Smooth muscle cell (in vitro differentiated cells): ENCODE measurements around the gene MRPS22. TPM values are rescaled to one million over a fixed set of nuclear protein-coding genes. Genes with fewer than 3 reads are reported as not detected.

Source experiments
- DNase-seq: peaks from one replicate; lab custom pipeline; 2025; ENCODE audit not compliant: unreplicated experiment; lab: John Stamatoyannopoulos, UW
- H2AFZ ChIP-seq: fragments of 200-600 bp; sonication (generic); 2 replicates; pipeline ENCODE4 v1.6.0; 2016; ENCODE audit warnings: antibody characterized with exemption, low read depth, mild to moderate bottlenecking
- H3F3A ChIP-seq: fragments of 200-600 bp; sonication (generic); 2 replicates; pipeline ENCODE4 v1.6.0; 2017; ENCODE audit warnings: antibody characterized with exemption, low read depth
- H3K27ac ChIP-seq: fragments of 200-600 bp; sonication (generic); 2 replicates; pipeline ENCODE4 v1.5.1; 2016; ENCODE audit warnings: low read depth, mild to moderate bottlenecking
- H3K27me3 ChIP-seq: fragments of 200-600 bp; sonication (generic); 2 replicates; pipeline ENCODE4 v1.6.1; 2016; ENCODE audit warnings: low read depth, mild to moderate bottlenecking
- H3K36me3 ChIP-seq: fragments of 200-600 bp; sonication (generic); 2 replicates; pipeline ENCODE4 v1.5.1; 2016; ENCODE audit warnings: low read depth
- H3K4me1 ChIP-seq: fragments of 200-600 bp; sonication (generic); 2 replicates; pipeline ENCODE4 v1.5.1; 2016; ENCODE audit warnings: low read depth
- H3K4me2 ChIP-seq: fragments of 200-600 bp; sonication (generic); 2 replicates; pipeline ENCODE4 v1.6.0; 2016; ENCODE audit warnings: mild to moderate bottlenecking
- H3K4me3 ChIP-seq: fragments of 200-600 bp; sonication (generic); 2 replicates; pipeline ENCODE4 v1.5.1; 2016; ENCODE audit warnings: mild to moderate bottlenecking
- H3K79me2 ChIP-seq: fragments of 200-600 bp; sonication (generic); 2 replicates; pipeline ENCODE4 v1.6.0; 2016; ENCODE audit warnings: low read depth, mild to moderate bottlenecking
- H3K9ac ChIP-seq: fragments of 200-600 bp; sonication (generic); 2 replicates; pipeline ENCODE4 v1.6.0; 2016; ENCODE audit warnings: low read depth
- H3K9me3 ChIP-seq: fragments of 200-600 bp; sonication (generic); replicated peaks from 2 replicates; pipeline ENCODE4 v1.5.1; 2016; ENCODE audit warnings: low read depth
- H4K20me1 ChIP-seq: fragments of 200-600 bp; sonication (generic); 2 replicates; pipeline ENCODE4 v1.6.0; 2016; ENCODE audit warnings: low read depth
- WGBS: methylation state at CpG from one replicate; pipeline ENCODE4 v1.1.7; 2016; ENCODE audit warnings: low lambda C conversion rate; 5-methylcytosine and 5-hydroxymethylcytosine counted together
- polyA plus RNA-seq: library from polyadenylated mRNA; unstranded; fragments of >200 nt; fragmentation: Nextera tagmentation; extraction: Ambion mirVana; gene quantifications from 2 replicates; pipeline ENCODE4 v1.2.1, GENCODE V29; 2016
- total RNA-seq: library from RNA; depleted of rRNA; stranded (reverse); fragments of >200 nt; gene quantifications from 2 replicates; pipeline ENCODE4 v1.2.3, GENCODE V29; 2014
- TF ChIP-seq, protein P1 (sequence below): fragments of 200-600 bp; sonication (generic); IDR thresholded peaks from 2 replicates; pipeline ENCODE4 v1.5.1; 2017; ENCODE audit warnings: borderline replicate concordance, mild to moderate bottlenecking, antibody characterized with exemption; ENCODE audit not compliant: insufficient read depth, poor library complexity, severe bottlenecking

Gene MRPS22
- total and polyA plus RNA-seq, 2 experiments from 2014 or later, result 70.5 to 96.0 TPM

DNA sequence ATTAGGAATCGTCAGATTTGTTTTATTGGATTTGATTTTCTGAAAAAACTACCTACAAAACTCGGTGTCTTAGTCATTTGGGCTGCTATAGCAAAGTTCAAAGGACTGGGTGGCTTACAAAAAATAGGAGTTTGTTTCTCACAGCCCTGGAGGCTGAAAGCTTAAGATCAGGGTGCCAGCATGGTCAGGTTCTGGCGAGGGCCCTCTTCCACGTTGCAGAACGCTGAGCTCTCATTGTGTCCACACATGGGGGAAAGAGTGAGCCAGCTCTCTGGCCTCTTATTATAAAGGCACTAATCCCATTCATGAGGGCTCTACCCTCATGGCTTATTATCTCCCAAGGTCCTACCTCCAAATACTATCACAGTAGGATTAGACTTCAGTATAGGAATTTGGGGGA lies 40.6 kb upstream of the MRPS22 start:
- Histone ChIP-seq H3K27me3 (no peaks in the 10 kb centered on the region), H3F3A (peaks cover 11% of the 10 kb centered on the region), H4K20me1 (no peaks in the 10 kb centered on the region), H3K79me2 (no peaks in the 10 kb centered on the region), H3K36me3 (no peaks in the 10 kb centered on the region), H3K4me2 (peak overlapping the region; percentile 64), H3K4me1 (peaks cover 6% of the 10 kb centered on the region), H3K4me3 (no peak overlapping the region), H3K9ac (peak overlapping the region; percentile 83), H2AFZ (no peak overlapping the region), H3K27ac (peak overlapping the region; percentile 94), H3K9me3 (no peaks in the 10 kb centered on the region)
- TF ChIP-seq, protein P1, sequence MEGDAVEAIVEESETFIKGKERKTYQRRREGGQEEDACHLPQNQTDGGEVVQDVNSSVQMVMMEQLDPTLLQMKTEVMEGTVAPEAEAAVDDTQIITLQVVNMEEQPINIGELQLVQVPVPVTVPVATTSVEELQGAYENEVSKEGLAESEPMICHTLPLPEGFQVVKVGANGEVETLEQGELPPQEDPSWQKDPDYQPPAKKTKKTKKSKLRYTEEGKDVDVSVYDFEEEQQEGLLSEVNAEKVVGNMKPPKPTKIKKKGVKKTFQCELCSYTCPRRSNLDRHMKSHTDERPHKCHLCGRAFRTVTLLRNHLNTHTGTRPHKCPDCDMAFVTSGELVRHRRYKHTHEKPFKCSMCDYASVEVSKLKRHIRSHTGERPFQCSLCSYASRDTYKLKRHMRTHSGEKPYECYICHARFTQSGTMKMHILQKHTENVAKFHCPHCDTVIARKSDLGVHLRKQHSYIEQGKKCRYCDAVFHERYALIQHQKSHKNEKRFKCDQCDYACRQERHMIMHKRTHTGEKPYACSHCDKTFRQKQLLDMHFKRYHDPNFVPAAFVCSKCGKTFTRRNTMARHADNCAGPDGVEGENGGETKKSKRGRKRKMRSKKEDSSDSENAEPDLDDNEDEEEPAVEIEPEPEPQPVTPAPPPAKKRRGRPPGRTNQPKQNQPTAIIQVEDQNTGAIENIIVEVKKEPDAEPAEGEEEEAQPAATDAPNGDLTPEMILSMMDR, result no peak
- 91% methylated on average over 5 of the region's 5 CpGs for WGBS
- no peak for DNase-seq

DNA sequence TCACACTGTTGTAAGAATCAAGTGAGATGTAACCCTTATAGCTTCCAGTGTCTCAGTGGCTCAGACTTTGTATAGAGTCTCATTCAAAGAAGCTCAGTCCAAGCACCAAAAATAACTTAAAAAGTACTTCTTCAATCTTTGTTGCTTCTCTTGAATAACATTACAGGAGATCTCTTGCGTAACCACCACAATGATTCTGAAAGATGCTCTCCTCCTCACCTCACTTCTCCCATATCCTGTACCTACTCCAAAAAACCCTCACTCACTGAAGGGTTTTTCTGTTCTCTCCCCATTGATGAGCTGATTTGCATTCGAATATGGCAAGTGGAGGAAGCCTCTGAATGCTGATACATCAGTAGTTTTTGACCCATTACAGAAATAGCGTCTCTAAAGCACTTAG lies 39.4 kb upstream of the MRPS22 start:
- no peak for DNase-seq
- Histone ChIP-seq H3K36me3 (no peaks in the 10 kb centered on the region), H3K9me3 (no peaks in the 10 kb centered on the region), H3K4me3 (no peak overlapping the region), H3F3A (peaks cover 11% of the 10 kb centered on the region), H3K4me1 (peaks cover 6% of the 10 kb centered on the region), H3K79me2 (no peaks in the 10 kb centered on the region), H3K27me3 (no peaks in the 10 kb centered on the region), H3K9ac (no peak overlapping the region), H4K20me1 (no peaks in the 10 kb centered on the region), H3K27ac (no peak overlapping the region), H3K4me2 (no peak overlapping the region), H2AFZ (no peak overlapping the region)
- TF ChIP-seq, protein P1, result no peak
- WGBS, result 86% methylated on average over 3 of the region's 3 CpGs

DNA sequence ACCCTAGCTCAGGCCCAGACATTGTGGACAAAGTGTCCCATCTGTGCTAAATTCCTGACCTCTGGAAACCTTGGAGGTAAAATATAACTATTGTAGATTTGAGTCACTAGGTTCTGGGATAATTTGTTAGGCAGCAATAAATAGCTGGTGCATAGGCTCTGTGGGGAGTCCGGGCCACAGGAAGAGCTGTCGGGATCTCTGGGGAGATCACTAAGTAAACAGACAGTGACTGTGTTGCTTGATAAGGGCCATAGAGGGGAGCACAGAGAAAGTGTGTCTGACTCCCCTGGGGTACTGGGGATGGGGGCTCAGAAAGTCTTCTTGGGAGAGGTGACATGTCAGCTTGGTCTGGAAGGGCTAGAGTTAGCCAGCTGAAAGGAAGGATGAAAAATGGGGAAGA lies 37.7 kb upstream of the MRPS22 start:
- H3F3A ChIP-seq, result peaks cover 8% of the 10 kb centered on the region
- whole genome bisulfite sequencing, result 98% methylated on average over 2 of the region's 2 CpGs
- no peaks in the 10 kb centered on the region for H3K36me3 ChIP-seq
- H3K4me2 ChIP-seq, result no peak overlapping the region
- no peak for DNase-seq
- no peaks in the 10 kb centered on the region for H3K79me2 ChIP-seq
- no peaks in the 10 kb centered on the region for H3K9me3 ChIP-seq
- H3K4me1 ChIP-seq, result peaks cover 9% of the 10 kb centered on the region
- H3K27ac ChIP-seq, result no peak overlapping the region
- no peaks in the 10 kb centered on the region for H3K27me3 ChIP-seq
- TF ChIP-seq, protein P1, result no peak
- no peak overlapping the region for H2AFZ ChIP-seq
- no peak overlapping the region for H3K9ac ChIP-seq
- H4K20me1 ChIP-seq, result no peaks in the 10 kb centered on the region
- H3K4me3 ChIP-seq, result no peak overlapping the region

DNA sequence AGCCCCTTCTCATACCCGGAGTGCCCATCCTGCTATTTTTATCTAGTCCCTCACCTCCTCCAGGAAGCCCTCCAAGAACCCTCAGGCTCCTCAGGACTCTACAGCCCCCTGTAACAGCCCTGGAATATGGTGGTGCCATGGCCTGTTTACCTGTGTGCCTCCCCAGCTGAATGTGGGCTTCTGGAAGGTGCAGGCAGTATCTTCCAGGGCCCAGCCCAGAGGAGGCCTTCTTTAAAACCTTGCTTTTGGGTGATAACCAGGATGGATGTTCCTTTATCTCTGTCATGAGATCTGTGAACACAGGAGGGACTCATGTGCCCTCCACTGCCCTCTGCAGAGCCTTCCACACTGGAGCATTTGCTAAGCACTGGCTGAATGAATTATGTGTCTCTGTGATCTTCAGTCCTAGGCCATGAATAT lies 36.7 kb upstream of the MRPS22 start:
- Histone ChIP-seq H3K9ac (no peak overlapping the region), H3K79me2 (no peaks in the 10 kb centered on the region), H3K4me3 (no peak overlapping the region), H2AFZ (no peak overlapping the region), H4K20me1 (no peaks in the 10 kb centered on the region), H3K27me3 (no peaks in the 10 kb centered on the region), H3K4me2 (no peak overlapping the region), H3K9me3 (no peaks in the 10 kb centered on the region), H3K4me1 (peaks cover 9% of the 10 kb centered on the region), H3K27ac (no peak overlapping the region), H3K36me3 (no peaks in the 10 kb centered on the region), H3F3A (peaks cover 3% of the 10 kb centered on the region)
- 92% methylated on average over 1 of the region's 1 CpG for WGBS
- no peak for DNase-seq
- TF ChIP-seq, protein P1, result no peak
